ENCODE results near the gene TDRD6. TPM values are rescaled to one million over a fixed set of nuclear protein-coding genes. Genes with fewer than 3 reads are reported as not detected.
A peak's percentile ranks its signal among the peaks of the same experiment; 100 is the strongest.

TDRD6 gene
- total RNA-seq, 1 experiment from 2014 or later: not detected

DNA sequence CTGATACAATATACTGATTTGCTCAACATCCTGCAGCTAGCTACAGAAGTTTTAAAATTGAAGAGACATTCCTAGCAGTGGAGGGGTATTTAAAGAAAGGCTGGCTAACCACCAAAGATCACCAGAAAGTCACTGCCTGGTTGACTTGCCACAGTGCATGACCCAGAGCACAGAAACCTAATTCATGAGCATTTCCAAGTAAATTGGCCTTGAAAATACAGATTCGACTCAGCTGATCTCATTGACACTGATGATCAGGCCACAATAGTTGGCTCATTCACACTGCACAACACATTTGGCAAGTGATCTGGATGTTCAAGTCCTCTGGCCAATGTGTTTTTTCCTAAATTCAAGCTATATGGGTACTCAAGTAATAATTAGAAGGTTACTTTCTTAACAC is 13.3 kb upstream of the TDRD6 start:
- in situ Hi-C loops (cut with HindIII; ENCODE audit: low sequenced_read_pairs): no loop called here

DNA sequence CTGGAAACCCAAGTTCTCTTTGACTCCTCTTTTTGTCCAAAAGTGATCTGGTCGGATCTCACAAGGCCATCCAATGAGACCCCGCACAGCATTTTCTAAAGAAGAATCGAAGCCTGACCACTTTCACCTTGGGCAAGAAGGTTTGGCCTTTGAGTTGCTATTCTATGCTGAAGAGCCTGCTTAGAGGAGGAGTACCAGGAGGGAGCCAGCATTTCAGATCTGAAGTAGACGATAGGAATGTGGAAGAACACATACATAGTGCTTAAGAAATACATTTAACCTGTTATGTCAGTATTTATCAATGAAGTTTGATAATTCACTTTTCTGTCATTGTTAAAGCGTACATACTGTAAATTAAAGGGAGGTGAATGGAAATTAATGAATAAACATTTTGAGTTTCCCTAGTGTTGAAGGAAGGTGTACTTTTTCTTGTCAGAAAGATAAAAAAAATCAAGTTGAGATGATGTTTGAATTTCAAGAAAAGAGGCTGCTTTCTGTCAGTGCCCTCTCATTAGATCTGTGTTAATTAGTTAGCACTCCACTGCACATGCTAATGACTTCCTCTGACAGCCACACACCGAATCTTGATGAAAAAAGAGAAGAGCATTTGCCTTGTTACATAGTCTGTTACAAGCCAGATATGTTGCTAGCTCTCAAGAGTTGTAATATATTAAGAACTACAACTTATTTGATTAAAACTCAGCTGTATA is 10.9 kb upstream of the TDRD6 start:
- in situ Hi-C loops (cut with HindIII; ENCODE audit: low sequenced_read_pairs): no loop called here
- DNase-seq (ENCODE audit: low spot score): peak; percentile 33

More for the DNA sequence above, 13.3 kb upstream of the TDRD6 start:
- DNase-seq (ENCODE audit: low spot score): no peak

DNA sequence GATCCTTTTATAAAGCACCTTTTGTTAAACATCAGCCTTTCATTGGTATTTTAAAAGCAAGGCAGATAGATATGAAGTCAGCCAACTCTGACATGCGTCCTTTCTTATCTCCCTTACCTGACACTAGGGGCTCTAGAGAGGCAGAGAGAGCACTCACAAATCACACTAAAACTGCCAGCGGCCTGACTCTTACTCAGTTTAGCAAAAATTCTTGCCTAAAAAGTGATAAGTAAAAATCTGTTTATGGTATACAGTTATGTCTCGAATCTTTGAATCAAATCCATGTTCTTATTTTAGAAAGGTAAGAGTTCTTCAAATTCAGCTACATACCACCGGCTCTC is 10.4 kb upstream of the TDRD6 start:
- DNase-seq (ENCODE audit: low spot score): peak; percentile 48
- in situ Hi-C loops (cut with HindIII; ENCODE audit: low sequenced_read_pairs): no loop called here

DNA sequence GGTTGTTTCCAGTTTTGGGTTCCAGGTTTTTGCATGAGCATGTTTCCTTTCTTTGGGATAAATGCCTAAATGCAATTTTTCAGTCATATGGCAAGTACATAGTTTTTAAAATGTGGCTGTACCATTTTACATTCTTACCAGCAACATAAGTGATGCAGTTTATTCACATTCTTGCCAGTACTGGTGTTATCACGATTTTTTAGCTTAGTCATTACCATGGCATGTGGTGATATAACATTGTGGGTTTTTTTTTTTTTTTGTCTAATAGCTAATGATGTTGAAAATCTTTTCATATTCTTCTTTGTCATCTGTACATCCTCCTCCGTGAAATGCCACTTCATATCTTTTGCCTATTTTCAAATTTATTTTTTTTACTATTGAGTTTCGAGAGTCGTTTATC is 2.9 kb upstream of the TDRD6 start:
- in situ Hi-C loops (cut with HindIII; ENCODE audit: low sequenced_read_pairs): no loop called here
- no peak for DNase-seq (ENCODE audit: low spot score)

DNA sequence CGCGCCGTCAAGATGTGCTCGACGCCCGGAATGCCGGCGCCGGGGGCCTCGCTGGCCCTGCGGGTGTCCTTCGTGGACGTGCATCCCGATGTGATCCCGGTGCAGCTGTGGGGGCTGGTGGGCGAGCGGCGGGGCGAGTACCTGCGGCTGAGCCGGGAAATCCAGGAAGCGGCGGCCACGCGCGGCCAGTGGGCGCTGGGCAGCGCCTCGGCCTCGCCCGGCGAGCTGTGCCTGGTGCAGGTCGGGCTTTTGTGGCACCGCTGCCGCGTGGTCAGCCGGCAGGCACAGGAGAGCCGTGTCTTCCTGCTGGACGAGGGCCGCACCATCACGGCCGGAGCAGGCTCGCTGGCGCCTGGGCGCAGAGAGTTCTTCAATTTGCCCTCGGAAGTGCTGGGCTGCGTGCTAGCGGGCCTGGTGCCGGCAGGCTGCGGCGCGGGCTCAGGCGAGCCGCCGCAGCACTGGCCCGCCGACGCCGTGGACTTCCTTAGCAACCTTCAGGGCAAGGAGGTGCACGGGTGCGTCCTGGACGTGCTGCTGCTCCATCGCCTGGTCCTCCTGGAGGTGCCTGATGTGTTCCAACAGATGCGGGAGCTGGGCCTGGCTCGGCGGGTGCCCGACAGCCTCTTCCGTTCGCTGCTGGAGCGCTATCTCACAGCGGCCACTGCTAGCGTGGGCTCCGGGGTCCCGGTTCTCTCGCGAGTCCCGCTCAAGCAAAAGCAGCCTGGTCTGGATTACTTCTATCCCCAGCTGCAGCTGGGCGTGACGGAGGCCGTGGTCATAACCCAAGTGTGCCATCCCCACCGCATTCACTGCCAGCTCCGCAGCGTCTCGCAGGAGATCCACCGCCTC is 656 bp downstream of the TDRD6 start:
- no peak for DNase-seq (ENCODE audit: low spot score)
- in situ Hi-C loops (cut with HindIII; ENCODE audit: low sequenced_read_pairs): no loop called here

DNA sequence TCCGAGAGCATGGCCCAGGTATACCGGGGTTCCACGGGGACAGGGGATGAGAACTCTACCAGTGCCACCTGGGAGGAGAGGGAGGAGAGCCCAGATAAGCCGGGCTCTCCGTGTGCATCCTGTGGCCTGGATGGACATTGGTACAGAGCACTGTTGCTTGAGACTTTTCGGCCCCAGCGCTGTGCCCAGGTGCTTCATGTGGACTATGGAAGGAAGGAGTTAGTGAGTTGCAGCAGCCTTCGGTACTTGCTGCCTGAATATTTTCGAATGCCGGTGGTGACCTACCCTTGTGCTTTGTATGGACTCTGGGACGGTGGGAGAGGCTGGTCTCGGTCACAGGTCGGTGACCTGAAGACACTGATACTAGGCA is 1.3 kb downstream of the TDRD6 start:
- DNase-seq (ENCODE audit: low spot score): no peak
- in situ Hi-C loops (cut with HindIII; ENCODE audit: low sequenced_read_pairs): no loop called here

DNA sequence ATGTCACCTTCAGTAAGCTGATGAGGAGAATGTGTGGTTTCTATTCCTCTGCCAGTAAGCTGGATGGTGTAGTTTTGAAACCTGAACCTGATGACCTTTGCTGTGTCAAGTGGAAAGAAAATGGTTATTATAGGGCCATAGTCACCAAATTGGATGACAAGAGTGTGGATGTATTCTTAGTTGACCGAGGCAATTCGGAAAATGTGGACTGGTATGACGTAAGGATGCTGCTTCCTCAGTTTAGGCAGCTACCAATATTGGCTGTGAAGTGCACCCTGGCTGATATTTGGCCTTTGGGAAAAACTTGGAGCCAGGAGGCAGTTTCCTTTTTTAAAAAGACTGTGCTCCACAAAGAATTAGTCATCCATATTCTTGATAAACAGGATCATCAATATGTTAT is 2.0 kb downstream of the TDRD6 start:
- DNase-seq (ENCODE audit: low spot score): no peak
- in situ Hi-C loops (cut with HindIII; ENCODE audit: low sequenced_read_pairs): no loop called here

DNA sequence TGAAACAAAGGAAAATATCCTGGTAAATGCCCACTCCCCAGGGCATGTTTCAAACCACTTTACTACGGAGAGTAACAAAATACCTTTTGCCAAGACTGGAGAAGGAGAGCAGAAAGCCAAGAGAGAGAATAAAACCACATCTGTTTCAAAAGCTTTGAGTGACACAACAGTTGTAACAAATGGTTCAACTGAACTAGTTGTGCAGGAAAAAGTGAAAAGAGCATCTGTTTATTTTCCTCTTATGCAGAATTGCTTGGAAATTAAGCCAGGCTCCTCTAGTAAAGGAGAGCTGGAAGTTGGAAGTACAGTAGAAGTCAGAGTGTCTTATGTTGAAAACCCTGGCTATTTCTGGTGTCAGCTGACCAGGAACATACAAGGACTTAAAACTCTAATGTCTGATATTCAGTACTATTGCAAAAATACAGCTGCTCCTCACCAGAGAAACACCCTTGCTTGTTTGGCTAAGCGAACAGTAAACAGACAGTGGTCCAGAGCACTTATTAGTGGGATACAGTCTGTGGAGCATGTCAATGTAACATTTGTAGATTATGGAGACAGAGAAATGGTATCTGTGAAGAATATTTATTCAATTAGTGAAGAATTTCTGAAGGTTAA is 2.6 kb downstream of the TDRD6 start:
- in situ Hi-C loops (cut with HindIII; ENCODE audit: low sequenced_read_pairs): no loop called here
- DNase-seq (ENCODE audit: low spot score): no peak

DNA sequence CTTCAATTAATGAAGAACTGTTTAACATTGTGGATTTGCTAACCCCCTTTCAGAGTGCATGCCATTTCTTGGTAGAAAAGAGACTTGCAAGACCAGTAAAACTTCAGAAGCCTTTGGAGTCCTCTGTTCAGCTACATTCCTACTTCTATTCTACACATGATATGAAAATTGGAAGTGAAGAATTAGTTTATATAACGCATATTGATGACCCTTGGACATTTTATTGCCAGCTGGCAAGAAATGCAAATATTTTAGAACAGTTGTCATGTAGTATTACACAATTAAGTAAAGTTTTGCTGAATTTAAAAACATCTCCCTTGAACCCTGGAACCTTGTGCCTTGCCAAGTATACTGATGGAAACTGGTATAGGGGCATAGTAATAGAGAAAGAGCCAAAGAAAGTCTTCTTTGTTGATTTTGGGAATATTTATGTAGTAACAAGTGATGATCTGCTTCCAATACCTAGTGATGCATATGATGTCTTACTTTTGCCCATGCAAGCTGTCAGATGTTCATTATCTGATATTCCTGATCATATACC is 3.3 kb downstream of the TDRD6 start:
- no peak for DNase-seq (ENCODE audit: low spot score)
- in situ Hi-C loops (cut with HindIII; ENCODE audit: low sequenced_read_pairs): no loop called here

DNA sequence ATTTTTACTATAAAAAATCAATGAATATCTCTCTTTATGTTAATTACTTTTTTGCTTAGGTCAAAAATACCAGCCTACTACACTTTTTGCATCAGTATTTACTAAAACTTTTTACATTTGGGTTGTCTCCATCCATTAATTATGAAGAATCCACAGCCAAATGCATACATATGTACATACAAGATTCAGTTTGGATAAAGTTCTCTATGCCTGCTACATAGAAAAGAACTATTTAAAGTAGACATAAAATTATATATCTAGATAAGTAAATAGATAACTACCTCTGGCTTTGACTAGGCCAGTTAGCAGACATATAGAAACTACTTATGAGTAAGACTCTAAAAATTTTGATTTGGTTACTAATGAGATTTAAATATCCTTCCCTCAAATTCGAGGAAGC is 12.3 kb downstream of the TDRD6 start:
- in situ Hi-C loops (cut with HindIII; ENCODE audit: low sequenced_read_pairs): no loop called here
- no peak for DNase-seq (ENCODE audit: low spot score)

DNA sequence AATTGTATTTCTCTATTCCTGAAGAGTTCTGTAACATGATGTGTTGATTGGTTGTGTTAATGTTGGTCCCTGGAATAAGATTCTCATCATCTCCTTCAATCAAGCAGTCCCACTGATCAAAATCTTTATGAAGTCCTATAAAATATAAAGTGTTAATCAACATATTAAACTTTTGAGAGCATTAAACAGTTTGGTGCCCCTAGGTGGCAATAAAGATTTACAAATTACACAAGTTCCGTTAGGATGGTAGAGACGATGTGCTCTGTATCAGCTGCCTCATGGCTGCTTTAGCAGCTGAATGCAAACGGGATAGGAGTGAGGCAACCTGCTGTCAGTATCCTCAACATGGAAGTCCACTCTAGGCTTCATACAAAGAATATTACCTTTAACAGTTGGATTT is 16.9 kb downstream of the TDRD6 start:
- DNase-seq (ENCODE audit: low spot score): peak; percentile 46
- in situ Hi-C loops (cut with HindIII; ENCODE audit: low sequenced_read_pairs): no loop called here

DNA sequence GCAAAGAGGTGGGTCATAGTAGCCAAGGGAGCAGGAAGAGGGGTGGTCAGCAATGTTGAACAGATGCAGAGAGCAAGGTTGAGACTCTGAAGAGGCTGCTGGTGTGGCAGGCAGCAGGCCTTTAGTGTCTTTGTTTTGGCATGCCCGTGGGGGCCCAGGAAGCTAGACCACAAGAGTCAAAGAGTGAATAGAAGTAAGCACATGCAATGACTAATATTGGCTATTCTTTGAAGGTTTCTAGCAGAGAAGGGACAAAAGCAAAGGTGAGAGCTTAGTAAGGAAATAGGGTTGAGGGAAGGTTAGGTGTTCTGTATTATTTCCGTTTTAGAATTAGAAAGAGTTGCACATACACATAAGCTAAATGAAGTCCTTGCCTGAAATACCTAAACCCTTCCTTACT is 18.8 kb downstream of the TDRD6 start:
- DNase-seq (ENCODE audit: low spot score): no peak
- in situ Hi-C loops (cut with HindIII; ENCODE audit: low sequenced_read_pairs): no loop called here

DNA sequence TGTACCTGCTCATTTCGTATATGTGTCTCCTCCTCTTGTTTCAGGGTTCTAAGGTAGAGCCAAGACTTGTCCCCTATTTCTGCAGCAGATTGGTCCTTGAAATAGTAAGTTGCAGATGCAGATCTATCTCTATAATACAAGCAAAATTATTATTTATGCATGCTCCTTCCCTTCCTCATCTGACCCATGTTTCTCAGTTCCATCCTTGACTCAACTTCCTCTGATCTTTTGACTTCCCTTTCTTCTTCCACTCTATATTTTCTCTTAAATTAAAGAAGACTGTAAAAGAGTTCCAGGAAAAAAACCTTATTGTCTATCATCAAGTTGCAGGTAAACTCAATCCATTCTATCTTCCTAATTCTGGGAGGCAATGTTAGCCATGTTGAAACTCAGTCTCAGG is 23.8 kb downstream of the TDRD6 start:
- in situ Hi-C loops (cut with HindIII; ENCODE audit: low sequenced_read_pairs): no loop called here
- DNase-seq (ENCODE audit: low spot score): no peak

DNA sequence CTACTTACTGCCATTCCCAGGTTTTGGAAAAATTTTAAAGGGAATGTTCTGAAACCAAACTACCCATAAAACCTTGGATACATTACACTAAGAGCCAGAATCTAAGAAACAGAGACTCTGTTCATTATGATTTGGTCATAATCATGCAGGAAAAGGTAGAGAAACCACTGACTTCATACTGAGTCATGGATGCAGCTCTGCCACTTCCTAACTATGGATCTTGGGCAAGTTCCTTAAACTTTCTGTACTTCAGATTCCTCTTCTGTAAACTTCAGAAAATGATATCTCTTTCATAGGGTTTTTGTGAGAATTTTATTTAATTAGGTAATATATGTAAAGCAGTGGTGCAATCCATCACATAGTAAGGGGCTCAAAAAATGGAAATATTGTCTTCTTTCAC is 27.5 kb downstream of the TDRD6 start:
- DNase-seq (ENCODE audit: low spot score): no peak
- in situ Hi-C loops (cut with HindIII; ENCODE audit: low sequenced_read_pairs): no loop called here

DNA sequence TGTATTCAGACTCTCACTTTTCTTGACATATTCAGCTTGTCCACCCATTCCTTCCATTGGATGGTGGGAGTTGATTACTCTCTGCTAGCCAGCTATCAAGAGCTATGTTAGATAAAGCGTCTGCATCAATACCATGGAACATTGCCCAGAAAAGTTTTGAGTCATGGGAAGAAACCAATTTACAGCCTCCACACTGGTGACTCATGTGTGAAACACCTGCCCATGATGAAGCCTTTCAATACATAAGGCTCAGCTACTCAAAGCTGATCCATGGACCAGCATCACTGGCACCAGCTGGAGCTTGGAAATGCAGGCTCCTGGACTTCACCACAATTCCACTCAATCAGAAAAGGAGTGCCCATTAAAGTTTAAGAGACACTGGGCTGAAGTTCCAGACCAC is 31.4 kb downstream of the TDRD6 start:
- in situ Hi-C loops (cut with HindIII; ENCODE audit: low sequenced_read_pairs): no loop called here
- no peak for DNase-seq (ENCODE audit: low spot score)

DNA sequence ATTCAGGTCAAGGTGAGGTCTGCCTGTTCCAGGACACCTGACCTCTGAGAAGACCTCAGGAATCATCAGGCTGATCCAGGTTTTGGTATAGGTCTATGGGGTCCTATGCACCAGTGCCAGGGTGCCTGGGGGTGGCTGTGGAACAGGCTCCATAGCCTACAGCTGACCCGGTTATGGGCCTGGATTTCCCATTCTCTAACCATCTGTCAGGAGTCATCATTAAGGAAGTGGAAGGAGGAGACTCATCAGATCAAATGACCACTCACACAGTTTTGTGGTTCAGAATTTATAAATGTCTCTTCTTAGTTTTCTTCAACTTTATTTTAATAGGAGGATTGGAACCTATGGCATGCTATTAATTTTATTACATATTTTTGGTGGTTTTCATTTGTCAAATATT is 32.7 kb downstream of the TDRD6 start:
- no peak for DNase-seq (ENCODE audit: low spot score)
- in situ Hi-C loops (cut with HindIII; ENCODE audit: low sequenced_read_pairs): no loop called here

DNA sequence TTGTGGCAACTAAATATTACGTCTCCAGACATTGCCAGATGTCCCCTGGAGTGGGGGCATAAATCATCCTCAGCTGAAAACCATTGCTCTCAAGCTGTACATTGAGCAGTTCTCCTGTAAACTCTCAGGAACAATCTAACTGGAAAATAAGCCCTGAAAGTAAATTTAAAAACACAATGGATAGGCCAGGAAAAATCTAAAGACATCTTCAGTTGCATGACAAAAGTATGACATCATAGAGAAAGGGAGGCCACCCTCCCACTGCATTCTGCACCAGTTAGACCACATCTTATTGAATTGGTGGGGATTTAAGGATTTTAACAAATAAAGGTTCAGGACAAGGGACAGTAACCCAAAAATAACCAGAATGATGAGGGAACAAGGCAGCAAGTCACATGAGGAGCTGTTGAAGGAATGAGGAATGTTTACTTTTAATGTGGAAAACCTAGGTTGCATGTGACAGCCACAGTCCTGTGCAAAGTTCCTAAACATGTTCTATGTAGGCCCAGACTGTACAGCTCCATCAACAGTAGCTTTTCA is 42.2 kb downstream of the TDRD6 start:
- DNase-seq (ENCODE audit: low spot score): no peak
- in situ Hi-C loops (cut with HindIII; ENCODE audit: low sequenced_read_pairs): no loop called here

DNA sequence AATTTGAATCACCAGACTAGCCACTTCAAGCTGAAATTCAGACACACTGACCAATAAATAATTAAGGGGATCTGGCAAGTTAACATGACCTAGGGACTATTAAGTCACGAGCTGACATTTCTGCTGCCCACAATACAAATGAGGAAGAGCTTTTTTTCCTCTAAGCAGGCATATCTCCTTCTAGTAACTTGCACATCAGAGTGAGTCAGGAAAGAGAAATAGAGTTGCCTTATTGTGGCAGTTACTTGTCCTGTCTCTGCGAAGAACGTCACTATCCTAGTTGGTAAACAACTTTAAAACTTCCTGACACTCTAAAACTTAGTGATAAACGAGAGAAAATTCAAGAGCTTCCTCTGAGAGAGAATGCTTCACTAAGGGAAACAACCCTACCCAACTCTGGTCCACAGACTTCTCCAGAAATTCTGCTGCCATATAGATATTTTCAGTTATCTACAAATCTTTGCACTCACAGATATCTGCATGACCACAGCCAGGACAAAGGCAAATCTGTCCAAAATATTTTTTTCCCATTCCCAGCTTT is 43.3 kb downstream of the TDRD6 start:
- in situ Hi-C loops (cut with HindIII; ENCODE audit: low sequenced_read_pairs): no loop called here
- no peak for DNase-seq (ENCODE audit: low spot score)

DNA sequence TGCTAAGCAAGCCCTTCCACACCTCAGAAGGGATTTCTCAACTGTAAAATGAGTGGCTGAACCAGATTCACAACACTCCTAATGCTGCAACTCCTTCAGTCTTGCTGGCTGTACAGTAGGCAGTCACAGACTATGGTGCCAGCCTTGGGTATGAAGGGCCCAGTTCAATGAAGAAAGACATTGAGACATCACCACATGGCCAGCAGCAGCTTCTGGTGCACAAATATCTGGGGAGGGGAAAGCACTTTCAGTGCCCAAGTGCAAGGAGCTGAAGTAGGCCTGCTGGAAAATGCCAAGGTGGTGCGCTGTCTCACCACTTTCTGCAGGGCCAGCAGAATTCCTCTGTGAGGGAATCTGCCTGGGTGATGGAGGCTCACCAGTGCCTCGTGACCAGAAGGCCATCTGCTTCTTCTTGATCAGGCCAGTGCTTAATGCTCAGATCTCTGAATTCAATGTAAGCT is 45.7 kb downstream of the TDRD6 start:
- in situ Hi-C loops (cut with HindIII; ENCODE audit: low sequenced_read_pairs): no loop called here

More for the DNA sequence above, 45.7 kb downstream of the TDRD6 start:
- peak; percentile 83 for DNase-seq (ENCODE audit: low spot score)

All from G401 (cell line).